Activated T-helper 17 cell treated with anti-CD3 and anti-CD28 coated beads, Interleukin-2, amount 50 U/mL, for 72 hours (primary cell): ENCODE data around the gene TTC22. TPM values are rescaled to one million over a fixed set of nuclear protein-coding genes. Genes with fewer than 3 reads are reported as not detected.
"Not testable (repeated sequence)": the region's sequence is repeated elsewhere in the genome, so short reads cannot be mapped to it uniquely, and the experiment has no call there.

Experiments used
- ATAC-seq: fragments of 150-1000 bp; cut with Tn5 transposase; replicated peaks from 2 replicates; pipeline ENCODE4 v1.10.0; 2021; ENCODE audit warnings: mild to moderate bottlenecking, moderate library complexity
- H3K27ac Mint-ChIP-seq: one replicate; pipeline ENCODE4 v1.8.0; 2022; ENCODE audit warnings: mixed read lengths
- H3K27me3 Mint-ChIP-seq: one replicate; pipeline ENCODE4 v1.8.0; 2022; ENCODE audit warnings: mixed read lengths
- H3K36me3 Mint-ChIP-seq: one replicate; pipeline ENCODE4 v1.8.0; 2022; ENCODE audit warnings: low read depth, mild to moderate bottlenecking, mixed read lengths
- H3K4me1 Mint-ChIP-seq: one replicate; pipeline ENCODE4 v1.8.0; 2022; ENCODE audit warnings: mixed read lengths
- H3K4me3 Mint-ChIP-seq: one replicate; pipeline ENCODE4 v1.8.0; 2022; ENCODE audit warnings: mild to moderate bottlenecking, mixed read lengths
- H3K9me3 Mint-ChIP-seq: one replicate; pipeline ENCODE4 v1.8.0; 2022; ENCODE audit warnings: mixed read lengths
- total RNA-seq, 2 donors: library from RNA; stranded (reverse); gene quantifications; one replicate each; pipeline ENCODE4 v1.2.3, GENCODE V29; 2022

Gene TTC22
- total RNA-seq, 2 donors from 2014 or later: 3.6 to 10.6 TPM

- no peak overlapping the region for H3K4me3 Mint-ChIP-seq
- no peak for ATAC-seq
These were observed 8.3 kb downstream of the TTC22 start for GRCh38 chr1:54792686-54793282.

DNA sequence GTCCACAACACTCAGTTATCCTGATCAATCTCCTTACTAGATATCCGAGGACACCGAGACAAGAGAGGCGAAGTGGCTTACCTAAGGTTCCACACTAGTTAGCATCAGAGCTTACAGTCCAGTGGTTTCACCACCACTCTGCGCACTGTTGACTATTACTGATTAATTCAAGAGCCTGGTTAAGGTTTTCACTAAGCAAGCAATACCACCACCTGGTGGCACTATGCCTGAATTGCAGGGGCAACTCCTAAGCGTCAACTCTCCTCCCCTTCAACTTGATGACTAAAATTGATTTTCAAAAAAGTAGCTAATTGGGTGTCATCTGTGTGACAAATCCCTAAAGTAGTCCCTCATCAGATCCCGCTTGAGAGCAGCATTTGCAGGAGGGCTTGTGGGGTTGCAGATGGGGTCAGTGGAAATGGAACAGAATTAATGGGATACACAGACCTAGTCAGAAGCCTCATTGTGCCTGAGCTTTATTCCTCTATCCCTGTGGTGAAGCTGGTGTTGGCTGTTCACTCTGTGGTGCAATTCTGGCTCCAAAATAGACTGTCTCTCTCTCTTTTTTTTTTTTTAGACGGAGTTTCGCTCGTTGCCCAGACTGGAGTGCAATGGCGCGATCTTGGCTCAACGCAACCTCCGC, 9.1 kb downstream of the TTC22 start:
- no peaks in the 10 kb centered on the region for H3K27me3 Mint-ChIP-seq
- H3K4me3 Mint-ChIP-seq: no peak overlapping the region
- peak overlapping the region; percentile 24 for H3K27ac Mint-ChIP-seq
- no peaks in the 10 kb centered on the region for H3K9me3 Mint-ChIP-seq
- peak; percentile 48 for ATAC-seq
- H3K4me1 Mint-ChIP-seq: no peaks in the 10 kb centered on the region
- H3K36me3 Mint-ChIP-seq: peaks cover 9% of the 10 kb centered on the region

More at GRCh38 chr1:54792686-54793282, 8.3 kb downstream of the TTC22 start:
- Mint-ChIP-seq H3K27ac (no peak overlapping the region), H3K4me1 (no peaks in the 10 kb centered on the region), H3K27me3 (no peaks in the 10 kb centered on the region), H3K9me3 (no peaks in the 10 kb centered on the region), H3K36me3 (peaks cover 9% of the 10 kb centered on the region)

- ATAC-seq: no peak
- H3K36me3 Mint-ChIP-seq: peaks cover 8% of the 10 kb centered on the region
- no peaks in the 10 kb centered on the region for H3K27me3 Mint-ChIP-seq
- no peaks in the 10 kb centered on the region for H3K4me1 Mint-ChIP-seq
- H3K9me3 Mint-ChIP-seq: no peaks in the 10 kb centered on the region
- no peak overlapping the region for H3K4me3 Mint-ChIP-seq
- H3K27ac Mint-ChIP-seq: peak overlapping the region; percentile 49
These were observed 12.7 kb downstream of the TTC22 start for GRCh38 chr1:54788459-54788858.

GRCh38 chr1:54787604-54788003, 13.5 kb downstream of the TTC22 start:
- Mint-ChIP-seq H3K27ac (peak overlapping the region; percentile 1), H3K4me1 (no peaks in the 10 kb centered on the region), H3K9me3 (no peaks in the 10 kb centered on the region), H3K4me3 (no peak overlapping the region), H3K36me3 (peaks cover 12% of the 10 kb centered on the region), H3K27me3 (no peaks in the 10 kb centered on the region)
- ATAC-seq: no peak

- Mint-ChIP-seq H3K27ac (peak overlapping the region; percentile 1), H3K27me3 (no peaks in the 10 kb centered on the region), H3K4me3 (no peak overlapping the region), H3K4me1 (no peaks in the 10 kb centered on the region), H3K9me3 (no peaks in the 10 kb centered on the region), H3K36me3 (peaks cover 12% of the 10 kb centered on the region)
- no peak for ATAC-seq
These were observed 14.3 kb downstream of the TTC22 start for GRCh38 chr1:54786778-54787177.

DNA sequence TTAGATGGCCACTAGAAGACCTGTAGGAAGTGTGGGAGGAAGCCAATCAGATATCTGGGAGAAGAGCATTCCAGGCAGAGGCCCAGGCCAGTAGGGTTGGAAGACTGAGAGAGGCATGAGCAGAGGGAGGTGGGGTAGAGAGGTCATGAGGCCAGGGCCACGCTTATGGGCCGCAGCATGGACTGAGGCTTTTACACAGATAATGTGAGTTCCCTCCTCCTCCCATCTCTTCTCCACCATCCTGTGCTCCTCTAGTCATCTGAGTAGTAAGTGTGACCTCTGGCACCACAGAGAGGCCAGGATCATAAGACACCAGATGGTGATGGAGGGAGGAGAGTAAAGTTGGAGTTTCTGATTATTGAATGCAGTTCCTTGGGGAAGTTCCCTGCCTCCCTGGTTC, 17.1 kb downstream of the TTC22 start:
- Mint-ChIP-seq H3K4me1 (peaks cover 5% of the 10 kb centered on the region), H3K36me3 (peaks cover 17% of the 10 kb centered on the region), H3K4me3 (no peak overlapping the region), H3K27me3 (no peaks in the 10 kb centered on the region), H3K27ac (no peak overlapping the region), H3K9me3 (no peaks in the 10 kb centered on the region)
- ATAC-seq: no peak

- H3K9me3 Mint-ChIP-seq: no peaks in the 10 kb centered on the region
- peaks cover 17% of the 10 kb centered on the region for H3K36me3 Mint-ChIP-seq
- peak overlapping the region; percentile 4 for H3K27ac Mint-ChIP-seq
- ATAC-seq: no peak
- H3K27me3 Mint-ChIP-seq: no peaks in the 10 kb centered on the region
- peaks cover 5% of the 10 kb centered on the region for H3K4me1 Mint-ChIP-seq
- no peak overlapping the region for H3K4me3 Mint-ChIP-seq
These were observed 18.5 kb downstream of the TTC22 start for GRCh38 chr1:54782588-54782987.

DNA sequence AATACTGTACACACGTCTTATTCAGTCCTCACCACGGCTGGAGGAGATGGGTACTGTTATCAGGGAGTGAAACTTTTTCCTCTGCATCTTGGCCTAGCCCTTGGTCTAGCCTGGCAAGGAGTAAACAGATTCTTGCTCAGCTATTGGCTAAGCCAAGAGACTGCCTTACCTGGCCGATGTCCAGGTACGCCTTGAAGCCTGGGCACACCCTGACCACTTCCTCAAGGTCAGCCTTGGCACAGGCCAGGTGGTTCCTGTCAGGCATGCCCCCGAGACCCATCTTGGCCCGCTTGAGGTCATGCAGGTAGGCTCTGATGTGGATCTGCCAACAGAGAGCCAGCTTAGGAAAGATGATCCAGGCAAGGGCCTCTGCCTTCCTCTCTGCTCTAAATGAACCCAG, 19.0 kb downstream of the TTC22 start:
- Mint-ChIP-seq H3K4me1 (peaks cover 5% of the 10 kb centered on the region), H3K4me3 (no peak overlapping the region), H3K36me3 (peaks cover 17% of the 10 kb centered on the region), H3K9me3 (no peaks in the 10 kb centered on the region), H3K27ac (peak overlapping the region; percentile 4), H3K27me3 (no peaks in the 10 kb centered on the region)
- ATAC-seq: no peak

GRCh38 chr1:54781023-54781723, 19.9 kb downstream of the TTC22 start:
- H3K36me3 Mint-ChIP-seq: peaks cover 11% of the 10 kb centered on the region
- no peak for ATAC-seq
- no peaks in the 10 kb centered on the region for H3K9me3 Mint-ChIP-seq
- no peak overlapping the region for H3K27ac Mint-ChIP-seq
- H3K4me3 Mint-ChIP-seq: no peak overlapping the region
- no peaks in the 10 kb centered on the region for H3K27me3 Mint-ChIP-seq
- H3K4me1 Mint-ChIP-seq: peaks cover 5% of the 10 kb centered on the region

DNA sequence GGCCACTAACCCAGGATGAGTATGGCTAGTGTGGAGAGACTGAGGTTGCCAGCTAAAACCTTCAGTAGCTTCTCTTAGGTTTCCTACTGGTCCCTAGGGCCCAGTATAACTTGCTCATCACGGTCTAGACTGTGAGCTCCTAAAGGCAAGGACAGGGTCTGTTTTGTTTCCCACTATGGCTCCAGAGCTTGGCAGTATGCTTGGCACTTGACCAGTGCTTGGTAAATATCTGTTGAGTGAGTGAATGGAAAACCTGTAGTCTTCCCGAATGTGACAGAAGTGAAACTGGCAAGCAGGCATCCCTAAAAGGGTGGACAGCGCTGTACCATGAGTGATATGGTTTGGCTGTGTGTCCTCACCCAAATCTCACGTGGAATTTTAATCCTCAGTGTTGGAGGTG, 23.7 kb downstream of the TTC22 start:
- Mint-ChIP-seq H3K4me3 (no peak overlapping the region), H3K36me3 (peaks cover 5% of the 10 kb centered on the region), H3K27ac (no peak overlapping the region), H3K27me3 (no peaks in the 10 kb centered on the region), H3K4me1 (peaks cover 5% of the 10 kb centered on the region), H3K9me3 (no peaks in the 10 kb centered on the region)
- ATAC-seq: no peak

DNA sequence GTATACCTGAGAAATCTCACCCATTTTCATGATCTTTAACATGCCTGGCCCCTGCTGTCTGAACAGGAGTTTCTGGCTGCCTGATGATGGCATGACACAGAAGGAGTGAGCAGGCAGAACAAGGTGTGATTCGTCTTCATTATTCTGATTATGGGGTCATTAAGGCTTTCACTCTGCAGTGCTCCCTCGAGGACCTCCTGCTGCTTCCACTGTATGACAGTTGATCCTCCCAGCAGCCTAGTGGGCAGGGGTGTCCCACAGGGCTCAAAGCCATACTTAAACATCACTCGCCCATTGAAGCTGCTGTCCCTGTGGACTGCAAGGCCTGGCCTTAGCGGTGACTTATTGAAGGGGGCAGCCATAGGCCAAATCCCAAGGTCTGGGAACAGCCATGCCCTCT, 24.1 kb downstream of the TTC22 start:
- Mint-ChIP-seq H3K27ac (no peak overlapping the region), H3K4me3 (no peak overlapping the region), H3K4me1 (peaks cover 5% of the 10 kb centered on the region), H3K27me3 (no peaks in the 10 kb centered on the region), H3K36me3 (peaks cover 5% of the 10 kb centered on the region), H3K9me3 (no peaks in the 10 kb centered on the region)
- ATAC-seq: no peak

DNA sequence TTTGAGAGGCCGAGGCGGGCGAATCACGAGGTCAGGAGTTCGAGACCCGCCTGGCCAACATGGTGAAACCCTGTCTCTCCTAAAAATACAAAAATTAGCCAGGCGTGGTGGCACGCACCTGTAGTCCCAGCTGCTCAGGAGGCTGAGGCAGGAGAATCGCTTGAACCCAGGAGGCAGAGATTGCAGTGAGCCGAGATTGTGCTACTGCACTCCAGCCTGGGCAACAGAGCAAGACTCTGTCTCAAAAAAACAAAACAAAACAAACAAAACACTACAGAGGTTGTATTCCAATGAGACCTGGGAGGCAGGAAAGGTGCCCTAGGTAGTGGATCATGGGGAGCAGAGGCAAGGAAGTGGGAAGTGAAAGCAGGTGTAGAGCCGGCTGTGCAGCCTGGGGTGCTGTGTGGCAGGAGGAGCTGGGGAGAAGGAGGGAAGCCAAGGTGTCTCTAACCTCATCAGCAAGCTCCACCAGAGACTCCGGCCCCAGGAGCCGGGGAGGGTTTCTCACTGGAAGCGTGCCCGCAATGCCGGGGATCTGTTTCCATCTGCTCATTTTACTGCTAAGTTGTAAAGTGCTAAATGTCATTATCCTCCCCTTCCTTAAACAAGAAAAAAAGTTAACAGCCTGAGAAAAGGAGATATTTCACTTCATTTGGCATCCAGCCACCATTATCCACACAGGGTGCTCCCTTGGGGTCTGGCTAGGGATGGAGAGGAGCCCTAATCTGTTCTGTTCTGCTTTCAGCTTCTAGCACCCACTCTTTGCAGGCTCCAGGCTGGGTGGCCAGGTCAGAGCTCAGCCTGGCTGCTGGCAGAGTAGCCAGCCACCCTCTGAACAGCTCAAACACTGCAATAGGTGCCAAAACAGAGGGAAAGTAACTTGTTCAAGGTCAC, 25.0 kb downstream of the TTC22 start:
- not testable (repeated sequence) for H3K36me3 Mint-ChIP-seq, ATAC-seq, H3K27me3 Mint-ChIP-seq, H3K9me3 Mint-ChIP-seq, H3K4me1 Mint-ChIP-seq, H3K4me3 Mint-ChIP-seq, H3K27ac Mint-ChIP-seq

DNA sequence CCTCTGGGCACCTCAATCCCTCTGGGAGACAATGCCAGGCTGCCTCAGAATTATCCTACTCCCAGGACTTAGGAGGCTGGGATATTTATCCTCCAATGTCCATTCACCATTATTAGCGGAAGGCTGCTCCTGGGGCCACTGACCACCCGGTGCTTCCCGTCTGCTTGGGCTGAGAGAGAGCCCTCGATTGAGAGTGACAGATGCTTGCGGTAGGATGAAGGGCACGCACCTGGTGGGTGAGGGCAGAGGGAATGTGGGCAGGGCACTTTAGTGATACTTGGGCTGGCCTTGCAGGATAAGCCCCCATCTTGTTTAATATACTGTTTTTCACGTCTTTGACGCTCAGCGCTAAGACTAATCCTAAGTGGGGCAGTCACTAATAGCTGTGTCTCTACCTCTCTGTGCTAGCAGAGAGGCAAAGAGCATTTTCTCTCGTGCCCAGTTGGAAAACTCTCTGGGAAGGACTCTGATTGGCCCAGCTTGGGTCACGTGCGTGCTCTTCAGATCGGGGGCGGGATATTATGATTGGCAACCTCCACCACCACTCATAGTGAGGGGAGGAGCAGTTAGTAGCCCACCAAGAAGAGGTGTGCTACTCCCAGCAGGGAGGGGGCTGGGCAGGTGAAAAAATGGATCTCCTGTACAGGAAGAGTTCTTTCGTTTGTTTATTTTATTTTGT, 26.2 kb downstream of the TTC22 start:
- Mint-ChIP-seq H3K27me3 (no peaks in the 10 kb centered on the region), H3K4me3 (no peak overlapping the region), H3K9me3 (no peaks in the 10 kb centered on the region), H3K4me1 (peaks cover 5% of the 10 kb centered on the region), H3K36me3 (peaks cover 3% of the 10 kb centered on the region), H3K27ac (no peak overlapping the region)
- peak; percentile 64 for ATAC-seq

DNA sequence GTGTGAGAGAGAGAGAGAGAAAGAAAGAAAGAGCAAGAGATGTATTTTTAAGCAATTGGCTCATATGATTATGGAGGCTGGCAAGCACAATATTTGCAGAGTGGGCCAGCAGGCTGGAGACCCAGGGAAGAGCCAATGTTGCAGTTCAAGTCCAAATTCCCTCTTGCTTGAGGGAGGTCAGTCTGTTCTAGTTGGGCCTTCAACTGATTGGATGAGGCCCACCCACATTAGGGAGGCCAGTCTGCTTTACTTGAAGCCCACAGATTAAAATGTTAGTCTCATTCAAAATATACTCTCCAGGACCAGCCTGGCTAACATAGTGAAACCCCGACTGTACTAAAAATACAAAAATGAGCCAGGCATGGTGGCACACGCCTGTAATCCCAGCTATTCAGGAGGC, 28.2 kb downstream of the TTC22 start:
- no peaks in the 10 kb centered on the region for H3K9me3 Mint-ChIP-seq
- H3K4me3 Mint-ChIP-seq: no peak overlapping the region
- no peaks in the 10 kb centered on the region for H3K27me3 Mint-ChIP-seq
- no peaks in the 10 kb centered on the region for H3K36me3 Mint-ChIP-seq
- no peak for ATAC-seq
- no peaks in the 10 kb centered on the region for H3K4me1 Mint-ChIP-seq
- no peak overlapping the region for H3K27ac Mint-ChIP-seq
